Naive thymus-derived CD8-positive, alpha-beta T cell (primary cell): ENCODE measurements around the gene POGK. TPM values are rescaled to one million over a fixed set of nuclear protein-coding genes. Genes with fewer than 3 reads are reported as not detected.

Experiments
- ATAC-seq, 2 donors: fragments of 150-1000 bp; cut with Tn5 transposase in 1 of 2; sonication (Bioruptor Pico), chemical (Tn5 transposase) in 1 of 2; 1 replicate in 1 of 2; 2 replicates in 1 of 2; pipeline ENCODE4 v1.10.0; 2021; ENCODE audit warnings: mild to moderate bottlenecking in 2 of 2, moderate library complexity in 2 of 2
- POLR2A ChIA-PET: fragments of 350-600 bp; sonication (Branson Sonifier 250); formaldehyde crosslinking; loops from one replicate; lab custom pipeline; 2021; ENCODE audit warnings: antibody characterized with exemption; lab: Charles Lee
- DNase-seq, 10 donors: peaks; one replicate each; pipeline versions ENCODE4 v3.0.0 to v3.0.0-alpha.2; 2020 to 2022
- H3K27ac Mint-ChIP-seq, 10 donors: one replicate each; pipeline ENCODE4 v1.8.0; 2020 to 2022; ENCODE audit warnings: mild to moderate bottlenecking in 10 of 10, mixed read lengths in 10 of 10, moderate library complexity in 4 of 10, inconsistent platforms in 1 of 10
- H3K27me3 Mint-ChIP-seq, 5 donors: one replicate each; pipeline ENCODE4 v1.8.0; 2021 to 2022; ENCODE audit warnings: mixed read lengths in 5 of 5
- H3K36me3 Mint-ChIP-seq, 3 donors: one replicate each; pipeline ENCODE4 v1.8.0; 2020 to 2022; ENCODE audit warnings: mixed read lengths in 3 of 3, mild to moderate bottlenecking in 2 of 3, inconsistent platforms in 1 of 3
- H3K4me1 Mint-ChIP-seq, 4 donors: one replicate each; pipeline ENCODE4 v1.8.0; 2021 to 2022; ENCODE audit warnings: mixed read lengths in 4 of 4
- H3K4me3 Mint-ChIP-seq, 10 donors: one replicate each; pipeline ENCODE4 v1.8.0; 2020 to 2022; ENCODE audit warnings: mild to moderate bottlenecking in 10 of 10, mixed read lengths in 10 of 10, moderate library complexity in 6 of 10, inconsistent platforms in 1 of 10
- H3K9me3 Mint-ChIP-seq, 9 donors: one replicate each; pipeline ENCODE4 v1.8.0; 2020 to 2022; ENCODE audit warnings: mixed read lengths in 9 of 9, mild to moderate bottlenecking in 3 of 9, inconsistent platforms in 1 of 9, moderate library complexity in 1 of 9
- polyA plus RNA-seq, 3 donors: library from polyadenylated mRNA; unstranded; fragments of 300-500 nt; fragmentation: Illumina TruSeq; gene quantifications; one replicate each; pipeline ENCODE4 v1.2.3, GENCODE V29; 2021
- total RNA-seq, 8 experiments: library from RNA in 2 of 8; stranded (reverse) in 2 of 8; gene quantifications; one replicate each; pipeline ENCODE4 v1.2.3 and lab custom pipeline; 2021 to 2026

POGK gene
- total and polyA plus RNA-seq, 5 experiments from 2014 or later, result 13.9 to 42.3 (median 23.0) TPM

DNA sequence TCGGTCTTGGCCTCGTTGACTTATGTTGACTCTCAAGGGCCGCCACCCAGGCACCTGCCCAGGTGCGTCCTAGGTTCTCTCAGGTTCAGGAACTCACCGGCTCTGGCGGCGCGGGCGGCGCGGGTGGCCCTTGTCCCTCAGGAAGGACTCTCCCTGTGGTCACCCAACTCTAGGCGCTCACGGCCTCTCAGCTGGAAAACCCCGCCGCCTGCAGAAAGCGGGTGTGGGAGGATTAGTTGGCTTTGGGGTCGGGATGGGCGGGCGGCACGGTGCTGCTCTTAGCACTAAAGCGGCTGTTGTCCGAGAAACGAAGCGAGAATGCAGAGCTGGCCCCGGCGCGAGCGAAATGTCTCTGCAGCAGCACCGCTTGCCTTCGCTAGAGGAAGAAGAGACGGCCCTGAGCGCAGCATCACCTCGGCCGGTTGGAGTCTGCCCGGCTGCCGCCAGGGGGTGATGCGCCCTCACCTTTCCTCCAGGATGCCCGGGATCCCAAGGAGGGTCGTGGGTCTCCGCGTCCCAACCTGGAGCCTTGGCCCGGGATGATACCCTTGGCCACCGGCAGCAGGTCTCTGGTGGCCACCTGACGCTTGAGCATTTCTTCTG lies 44.9 kb downstream of the POGK start:
- peak overlapping the region in 5 of 10 donors; percentile 26 to 58 (median 44) for H3K4me3 Mint-ChIP-seq
- H3K27ac Mint-ChIP-seq, result no peak overlapping the region
- peaks cover 5 to 22% (median 20%) of the 10 kb centered on the region in 4 donors for H3K4me1 Mint-ChIP-seq
- POLR2A ChIA-PET, result interaction anchor here (0.8 kb wide), 1 partner anchor 28 kb away, joined by 4 read pairs; no protein-coding TSS in a partner anchor
- DNase-seq (peak in 7 of 10 donors; percentile 7 to 65 (median 21)), ATAC-seq (peak; percentile 75 to 86)
- no peaks in the 10 kb centered on the region for H3K9me3 Mint-ChIP-seq
- peaks cover 10 to 30% (median 17%) of the 10 kb centered on the region in 5 donors for H3K27me3 Mint-ChIP-seq
- H3K36me3 Mint-ChIP-seq, result peaks cover 0 to 1% (median 0%) of the 10 kb centered on the region in 3 donors

GRCh38 chr1:166884971-166885370 lies 45.7 kb downstream of the POGK start:
- Mint-ChIP-seq H3K27me3 (peaks cover 10 to 30% (median 17%) of the 10 kb centered on the region in 5 donors), H3K9me3 (no peaks in the 10 kb centered on the region), H3K27ac (no peak overlapping the region), H3K4me1 (peaks cover 5 to 22% (median 20%) of the 10 kb centered on the region in 4 donors), H3K36me3 (peaks cover 0 to 1% (median 0%) of the 10 kb centered on the region in 3 donors), H3K4me3 (no peak overlapping the region)
- POLR2A ChIA-PET, result interaction anchor here (0.8 kb wide), 1 partner anchor 29 kb away, joined by 4 read pairs; no protein-coding TSS in a partner anchor
- DNase-seq (no peak), ATAC-seq (peak in 1 of 2 donors; percentile 20)

GRCh38 chr1:166888373-166889111 lies 49.3 kb downstream of the POGK start:
- peaks cover 9 to 32% (median 23%) of the 10 kb centered on the region in 5 donors for H3K27me3 Mint-ChIP-seq
- H3K9me3 Mint-ChIP-seq, result no peaks in the 10 kb centered on the region
- DNase-seq (no peak), ATAC-seq (no peak)
- no peak overlapping the region for H3K4me3 Mint-ChIP-seq
- POLR2A ChIA-PET, result no interaction called here
- peaks cover 4 to 19% (median 19%) of the 10 kb centered on the region in 4 donors for H3K4me1 Mint-ChIP-seq
- no peaks in the 10 kb centered on the region for H3K36me3 Mint-ChIP-seq
- H3K27ac Mint-ChIP-seq, result no peak overlapping the region

DNA sequence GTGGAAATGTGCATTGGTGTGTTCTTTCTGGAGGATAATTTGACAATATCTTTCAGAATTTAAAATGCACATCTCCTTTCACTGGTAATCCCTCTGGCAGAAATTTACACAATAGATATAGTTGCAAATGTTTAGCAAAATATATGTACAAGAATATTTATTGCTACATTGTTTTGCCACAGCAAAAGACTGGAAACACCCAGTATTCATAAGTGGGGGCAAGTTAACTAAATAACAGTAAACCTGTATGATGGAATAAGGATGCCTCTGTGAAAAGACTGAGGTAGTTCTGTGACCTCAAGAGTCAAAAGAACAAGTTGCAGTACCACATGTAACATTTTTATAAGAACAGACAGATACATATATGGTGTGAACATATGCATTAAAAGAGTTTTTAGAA lies 50.5 kb downstream of the POGK start:
- Mint-ChIP-seq H3K4me3 (no peak overlapping the region), H3K27ac (no peak overlapping the region), H3K9me3 (no peaks in the 10 kb centered on the region), H3K4me1 (peaks cover 2 to 10% (median 7%) of the 10 kb centered on the region in 4 donors), H3K36me3 (no peaks in the 10 kb centered on the region), H3K27me3 (peaks cover 9 to 21% (median 17%) of the 10 kb centered on the region in 5 donors)
- no peak for ATAC-seq
- POLR2A ChIA-PET, result no interaction called here
- no peak for DNase-seq

GRCh38 chr1:166895766-166896165 lies 56.5 kb downstream of the POGK start:
- POLR2A ChIA-PET, result no interaction called here
- peaks cover 0 to 18% (median 7%) of the 10 kb centered on the region in 3 donors for H3K36me3 Mint-ChIP-seq
- H3K9me3 Mint-ChIP-seq, result peaks cover 0 to 25% (median 14%) of the 10 kb centered on the region in 9 donors
- ATAC-seq (no peak), DNase-seq (no peak)
- H3K4me3 Mint-ChIP-seq, result no peak overlapping the region
- H3K4me1 Mint-ChIP-seq, result no peaks in the 10 kb centered on the region
- no peak overlapping the region for H3K27ac Mint-ChIP-seq
- peaks cover 8 to 26% (median 17%) of the 10 kb centered on the region in 5 donors for H3K27me3 Mint-ChIP-seq

GRCh38 chr1:166899769-166900168 lies 60.5 kb downstream of the POGK start:
- Mint-ChIP-seq H3K4me3 (no peak overlapping the region), H3K9me3 (peaks cover 0 to 25% (median 14%) of the 10 kb centered on the region in 9 donors), H3K27me3 (peaks cover 5 to 19% (median 12%) of the 10 kb centered on the region in 5 donors), H3K27ac (no peak overlapping the region), H3K36me3 (peaks cover 0 to 18% (median 7%) of the 10 kb centered on the region in 3 donors), H3K4me1 (peaks cover 0 to 4% (median 0%) of the 10 kb centered on the region in 4 donors)
- POLR2A ChIA-PET, result no interaction called here
- no peak for DNase-seq
- ATAC-seq, result no peak

DNA sequence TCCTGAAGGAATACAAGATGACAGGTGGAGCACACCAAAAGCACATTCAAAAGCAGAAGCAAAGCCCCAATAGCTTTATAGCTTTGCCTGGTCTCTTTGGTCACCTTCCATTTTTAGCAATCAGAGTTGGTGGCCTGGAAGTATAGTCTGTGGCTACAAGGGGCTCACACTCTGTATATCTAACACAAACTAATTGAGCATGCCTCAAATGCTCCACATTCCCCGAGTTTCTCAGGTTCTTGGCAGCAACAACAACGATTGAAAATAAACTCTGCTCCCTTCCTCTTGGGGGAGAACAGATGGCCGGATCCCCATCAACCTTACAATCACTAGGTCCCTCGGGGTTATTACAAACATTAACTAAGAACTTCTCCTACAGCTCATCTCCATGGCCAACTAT lies 61.7 kb downstream of the POGK start:
- H3K9me3 Mint-ChIP-seq, result peaks cover 0 to 23% (median 14%) of the 10 kb centered on the region in 9 donors
- H3K27me3 Mint-ChIP-seq, result peaks cover 5 to 15% (median 10%) of the 10 kb centered on the region in 5 donors
- POLR2A ChIA-PET, result no interaction called here
- DNase-seq (no peak), ATAC-seq (no peak)
- no peak overlapping the region for H3K4me3 Mint-ChIP-seq
- H3K4me1 Mint-ChIP-seq, result peaks cover 0 to 4% (median 0%) of the 10 kb centered on the region in 4 donors
- peaks cover 0 to 16% (median 7%) of the 10 kb centered on the region in 3 donors for H3K36me3 Mint-ChIP-seq
- H3K27ac Mint-ChIP-seq, result no peak overlapping the region

DNA sequence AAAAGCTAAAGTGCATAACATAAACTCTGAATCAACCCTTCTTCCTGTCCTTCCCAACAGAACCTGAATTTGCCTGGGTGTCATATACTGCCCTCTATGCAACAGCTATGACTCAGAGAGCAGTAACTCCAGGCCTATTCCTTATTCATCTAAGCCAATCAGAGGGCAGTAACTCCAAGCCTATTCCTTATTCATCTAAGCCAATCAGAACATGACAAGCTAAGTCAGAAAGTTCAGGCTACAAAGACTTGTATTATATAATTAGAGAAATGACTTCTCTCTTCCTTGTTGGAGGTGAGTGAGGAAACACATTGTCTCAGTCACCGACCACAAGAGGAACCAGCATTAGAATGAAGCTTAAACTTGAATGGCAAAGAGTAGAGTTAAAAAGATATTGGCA lies 63.0 kb downstream of the POGK start:
- POLR2A ChIA-PET, result no interaction called here
- no peak for ATAC-seq
- peaks cover 0 to 14% (median 8%) of the 10 kb centered on the region in 9 donors for H3K9me3 Mint-ChIP-seq
- DNase-seq, result no peak
- no peak overlapping the region for H3K27ac Mint-ChIP-seq
- H3K4me1 Mint-ChIP-seq, result peaks cover 0 to 4% (median 0%) of the 10 kb centered on the region in 4 donors
- peaks cover 2 to 10% (median 4%) of the 10 kb centered on the region in 5 donors for H3K27me3 Mint-ChIP-seq
- H3K4me3 Mint-ChIP-seq, result no peak overlapping the region
- peaks cover 0 to 13% (median 7%) of the 10 kb centered on the region in 3 donors for H3K36me3 Mint-ChIP-seq

- no peak overlapping the region for H3K27ac Mint-ChIP-seq
- H3K4me1 Mint-ChIP-seq, result peaks cover 0 to 4% (median 0%) of the 10 kb centered on the region in 4 donors
- ATAC-seq, result no peak
- no peak overlapping the region for H3K4me3 Mint-ChIP-seq
- peaks cover 0 to 9% (median 4%) of the 10 kb centered on the region in 5 donors for H3K27me3 Mint-ChIP-seq
- DNase-seq, result no peak
- H3K36me3 Mint-ChIP-seq, result peaks cover 0 to 4% (median 2%) of the 10 kb centered on the region in 3 donors
- POLR2A ChIA-PET, result no interaction called here
- H3K9me3 Mint-ChIP-seq, result peaks cover 0 to 4% (median 2%) of the 10 kb centered on the region in 9 donors
These were observed 64.0 kb downstream of the POGK start for GRCh38 chr1:166903232-166903631.

- H3K27ac Mint-ChIP-seq, result no peak overlapping the region
- POLR2A ChIA-PET, result no interaction called here
- ATAC-seq (no peak), DNase-seq (no peak)
- H3K9me3 Mint-ChIP-seq, result no peaks in the 10 kb centered on the region
- H3K27me3 Mint-ChIP-seq, result peaks cover 0 to 8% (median 5%) of the 10 kb centered on the region in 5 donors
- peaks cover 0 to 4% (median 0%) of the 10 kb centered on the region in 4 donors for H3K4me1 Mint-ChIP-seq
- H3K36me3 Mint-ChIP-seq, result no peaks in the 10 kb centered on the region
- H3K4me3 Mint-ChIP-seq, result no peak overlapping the region
These were observed 65.9 kb downstream of the POGK start for GRCh38 chr1:166905136-166905535.

- ATAC-seq, result no peak
- Mint-ChIP-seq H3K36me3 (no peaks in the 10 kb centered on the region), H3K4me1 (peaks cover 0 to 9% (median 0%) of the 10 kb centered on the region in 4 donors), H3K27me3 (peaks cover 0 to 8% (median 4%) of the 10 kb centered on the region in 5 donors), H3K4me3 (no peak overlapping the region), H3K27ac (no peak overlapping the region), H3K9me3 (peaks cover 0 to 2% (median 0%) of the 10 kb centered on the region in 9 donors)
- DNase-seq, result no peak
- POLR2A ChIA-PET, result no interaction called here
These were observed 66.6 kb downstream of the POGK start for GRCh38 chr1:166905900-166906299.
